ENCODE results near the gene COTL1. TPM values are rescaled to one million over a fixed set of nuclear protein-coding genes. Genes with fewer than 3 reads are reported as not detected.

The COTL1 gene
- total and polyA plus RNA-seq, 2 of the 13 experiments (the other 11 are each of a cell fraction or from before 2014, with no cell fraction given), result 8.7 to 16.9 TPM

DNA sequence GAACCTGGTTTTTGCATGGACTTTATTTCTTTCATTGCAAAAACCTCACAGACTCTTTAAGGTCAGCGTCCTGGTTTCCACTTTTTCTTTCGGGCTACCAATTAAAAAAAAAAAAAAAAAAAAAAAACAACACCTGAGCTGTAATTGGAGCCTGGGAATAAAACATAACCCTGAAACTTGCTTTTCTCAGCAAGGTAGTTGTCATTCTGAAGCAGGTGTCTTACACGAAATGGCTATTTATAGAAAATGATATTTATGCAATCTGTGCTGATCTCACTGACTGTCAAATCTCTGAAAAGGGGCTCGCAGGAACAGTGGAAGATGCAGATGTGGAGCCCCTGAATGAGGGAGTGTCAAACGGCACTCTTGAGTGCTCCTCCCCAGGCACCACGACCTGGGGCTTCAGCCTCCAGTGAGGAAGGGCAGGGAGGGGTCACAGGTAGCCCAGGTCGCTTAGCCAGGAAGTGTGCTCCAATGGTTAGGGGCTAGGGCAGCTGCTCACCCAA, 10.4 kb upstream of the COTL1 start:
- Histone ChIP-seq H3K9me3 (ENCODE audit: low read length) (no peaks in the 10 kb centered on the region), H3K4me2 (ENCODE audit: low read depth, low read length) (no peak overlapping the region), H3K27ac (ENCODE audit: extremely low read length, insufficient read depth, low read length) (no peak overlapping the region), H3K9ac (ENCODE audit: insufficient read depth, low read depth, low read length) (no peak overlapping the region), H3K4me3 (replicated peaks in 1 of 3; ENCODE audit: insufficient read depth in 1 of 3, low read depth in 2 of 3, low read length in 3 of 3) (no peak overlapping the region), H3K4me1 (ENCODE audit: insufficient read depth, low read length) (peaks cover 17% of the 10 kb centered on the region), H3K36me3 (replicated peaks in 1 of 2; ENCODE audit: control insufficient read depth in 1 of 2, insufficient read depth in 2 of 2, low read length in 2 of 2) (no peaks in the 10 kb centered on the region), H3K27me3 (ENCODE audit: control insufficient read depth in 1 of 2, insufficient read depth in 2 of 2, low read length in 2 of 2) (peaks cover 1 to 18% of the 10 kb centered on the region in 2 experiments; a peak in 3 of 5 replicates), H2AFZ (ENCODE audit: low read length) (no peak overlapping the region), H4K20me1 (ENCODE audit: insufficient read depth, low read length) (no peaks in the 10 kb centered on the region), H3K79me2 (ENCODE audit: insufficient read depth, low read length) (no peaks in the 10 kb centered on the region)
- in situ Hi-C loops (cut with HindIII; ENCODE audit: extremely low pct_ligation_motif_present, low pct_unique_long_range_greater_than_20kb) (no loop called here), intact Hi-C loops (cut with micrococcal nuclease; ENCODE audit: unreplicated experiment) (no loop called here)
- WGBS (ENCODE audit: low lambda C conversion rate), result 16% methylated on average over 7 of the region's 7 CpGs
- no peak for ATAC-seq
- no TSS peak for BruUV-seq (replicated peaks)
- FAIRE-seq, result no peak
- ChIA-PET POLR2A (no interaction called here), CTCF (ENCODE audit: low intra/inter-chr PET ratio, low total read pairs) (no interaction called here)
- no peak for DNase-seq (ENCODE audit: low spot score)
- TF ChIP-seq DZIP1 (CRISPR knock-in tag; IDR thresholded peaks at IDR 0.05) (no peak), ZNF407 (CRISPR knock-in tag; IDR thresholded peaks at IDR 0.05; ENCODE audit: not compliant biosample characterization) (no peak), RXRB (CRISPR knock-in tag; IDR thresholded peaks at IDR 0.05; ENCODE audit: borderline replicate concordance) (no peak), TMF1 (CRISPR knock-in tag; IDR thresholded peaks at IDR 0.05; ENCODE audit: low read depth) (no peak), SCMH1 (CRISPR knock-in tag; IDR thresholded peaks at IDR 0.05; ENCODE audit: borderline replicate concordance) (no peak), ZNF772 (CRISPR knock-in tag; IDR thresholded peaks at IDR 0.05) (no peak), ZFAT (CRISPR knock-in tag; conservative IDR thresholded peaks at IDR 0.05) (no peak), JUND (CRISPR knock-in tag; IDR thresholded peaks at IDR 0.05) (no peak), MED8 (CRISPR knock-in tag; IDR thresholded peaks at IDR 0.05; ENCODE audit: insufficient replicate concordance) (no peak)
- TF ChIP-seq, protein P1, sequence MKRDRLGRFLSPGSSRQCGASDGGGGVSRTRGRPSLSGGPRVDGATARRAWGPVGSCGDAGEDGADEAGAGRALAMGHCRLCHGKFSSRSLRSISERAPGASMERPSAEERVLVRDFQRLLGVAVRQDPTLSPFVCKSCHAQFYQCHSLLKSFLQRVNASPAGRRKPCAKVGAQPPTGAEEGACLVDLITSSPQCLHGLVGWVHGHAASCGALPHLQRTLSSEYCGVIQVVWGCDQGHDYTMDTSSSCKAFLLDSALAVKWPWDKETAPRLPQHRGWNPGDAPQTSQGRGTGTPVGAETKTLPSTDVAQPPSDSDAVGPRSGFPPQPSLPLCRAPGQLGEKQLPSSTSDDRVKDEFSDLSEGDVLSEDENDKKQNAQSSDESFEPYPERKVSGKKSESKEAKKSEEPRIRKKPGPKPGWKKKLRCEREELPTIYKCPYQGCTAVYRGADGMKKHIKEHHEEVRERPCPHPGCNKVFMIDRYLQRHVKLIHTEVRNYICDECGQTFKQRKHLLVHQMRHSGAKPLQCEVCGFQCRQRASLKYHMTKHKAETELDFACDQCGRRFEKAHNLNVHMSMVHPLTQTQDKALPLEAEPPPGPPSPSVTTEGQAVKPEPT (CRISPR knock-in tag; IDR thresholded peaks at IDR 0.05; ENCODE audit: low read depth), result no peak
